Lower leg skin (tissue), 4 donors: ENCODE data around the gene ELF4. TPM values are rescaled to one million over a fixed set of nuclear protein-coding genes. Genes with fewer than 3 reads are reported as not detected.

Experiments used
- DNase-seq, 2 donors: peaks; one replicate each; pipeline ENCODE4 v3.0.0-alpha.2; 2019; ENCODE audit warnings: low spot score in 2 of 2
- H3K4me3 ChIP-seq: fragments of 200-600 bp; sonication (generic); 2 replicates; pipeline ENCODE4 v1.5.1; 2017; ENCODE audit warnings: mild to moderate bottlenecking, low read depth; ENCODE audit not compliant: poor library complexity, severe bottlenecking
- CTCF ChIP-seq, 3 donors: fragments of 450-650 bp; IDR thresholded peaks; one replicate each; pipeline ENCODE4 v1.5.1; 2016; ENCODE audit warnings: antibody characterized with exemption in 3 of 3, mild to moderate bottlenecking in 3 of 3, moderate library complexity in 2 of 3
- POLR2A ChIP-seq, 2 donors: fragments of 450-650 bp; IDR thresholded peaks; one replicate each; pipeline ENCODE4 v1.6.1; 2016 to 2017; ENCODE audit warnings: antibody characterized with exemption in 2 of 2, mild to moderate bottlenecking in 1 of 2, moderate library complexity in 1 of 2
- WGBS, 2 donors: methylation state at CpG; one replicate each; pipeline ENCODE4 v1.1.5; 2018; 5-methylcytosine and 5-hydroxymethylcytosine counted together
- intact Hi-C: fragments of 100-400 bp; cut with DNase I; formaldehyde crosslinking; loops from one replicate; pipeline ENCODE4 v1.15.0; 2023; ENCODE audit warnings: low total_unique reads
- total RNA-seq, 4 donors: library from RNA; depleted of rRNA; stranded (reverse); fragments of >200 nt; gene quantifications; one replicate each; pipeline ENCODE4 v1.1.0, GENCODE V29; 2016

The ELF4 gene
- total RNA-seq = 10 to 100 TPM; 10.8 to 19.1 (median 16.4) TPM

- TF ChIP-seq POLR2A (IDR thresholded peaks at IDR 0.05) (no peak), CTCF (IDR thresholded peaks at IDR 0.05) (no peak)
- no peak for DNase-seq
- intact Hi-C loops = no loop called here
- WGBS, 2 donors = 2 to 43% methylated on average over 11 to 55 of the region's 123 CpGs
- H3K4me3 ChIP-seq = peak within 1 kb of the TSS; percentile 69
Measured at GRCh38 chrX:130110379-130111219, at the start of gene ELF4. Gene ELF4, minus strand, starts transcription at chrX:130110497. Its CDS starts 29,167 bp downstream, at chrX:130081330.

- WGBS, 2 donors = 77 to 92% methylated on average over 4 of the region's 4 CpGs
- intact Hi-C loops = no loop called here
- TF ChIP-seq CTCF (IDR thresholded peaks at IDR 0.05) (no peak), POLR2A (IDR thresholded peaks at IDR 0.05) (no peak)
- no peak overlapping the region for H3K4me3 ChIP-seq
- no peak for DNase-seq
Measured at GRCh38 chrX:130159776-130160175, 49.5 kb upstream of the ELF4 start.

- WGBS, 2 donors = 68 to 69% methylated on average over 2 of the region's 2 CpGs
Measured at GRCh38 chrX:130158311-130158710, 48.0 kb upstream of the ELF4 start.

DNA sequence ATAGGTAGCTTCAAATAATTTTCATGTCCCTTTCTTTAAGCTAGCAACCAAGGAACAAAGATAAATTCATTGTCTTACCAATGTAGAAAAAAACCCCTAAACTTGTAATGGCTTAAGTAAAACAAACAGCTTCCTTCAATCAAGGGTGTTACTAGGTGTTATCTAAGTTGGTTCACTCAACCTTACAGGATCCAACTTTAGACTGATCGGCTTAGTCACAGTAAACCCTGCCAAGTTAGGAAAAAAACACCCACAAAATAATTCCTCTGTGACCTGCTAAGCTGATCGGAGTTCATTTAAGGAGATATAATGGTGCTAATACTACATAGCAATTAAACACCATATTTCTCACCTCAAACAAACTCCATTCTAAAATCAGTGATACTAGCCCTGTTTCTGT lies 45.3 kb upstream of the ELF4 start:
- TF ChIP-seq CTCF (IDR thresholded peaks at IDR 0.05) (no peak), POLR2A (IDR thresholded peaks at IDR 0.05) (no peak)
- H3K4me3 ChIP-seq = no peak overlapping the region
- DNase-seq = no peak
- 43 to 60% methylated on average over 2 of the region's 2 CpGs for WGBS, 2 donors
- intact Hi-C loops = no loop called here

More at GRCh38 chrX:130158311-130158710, 48.0 kb upstream of the ELF4 start:
- DNase-seq = no peak
- H3K4me3 ChIP-seq = no peak overlapping the region
- intact Hi-C loops = no loop called here
- TF ChIP-seq CTCF (IDR thresholded peaks at IDR 0.05) (no peak), POLR2A (IDR thresholded peaks at IDR 0.05) (no peak)

DNA sequence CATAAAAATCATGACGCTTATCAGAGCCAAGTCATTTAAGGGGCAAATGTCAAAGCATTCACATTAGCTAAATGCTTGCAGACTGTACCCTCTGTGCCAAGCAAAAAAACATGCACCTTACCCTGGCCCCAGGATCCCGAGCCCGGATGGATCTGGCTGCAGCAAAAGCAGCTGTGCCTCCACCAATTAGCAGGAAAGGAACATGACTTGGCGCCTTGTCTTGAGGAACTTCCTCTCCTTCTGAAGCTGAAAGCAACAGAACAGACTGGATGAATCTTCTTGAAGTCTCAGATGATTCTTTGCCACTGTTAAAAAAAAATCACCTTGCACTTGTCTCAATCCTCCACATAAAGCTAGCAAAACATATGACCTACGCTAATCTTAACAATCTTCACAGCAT lies 37.3 kb upstream of the ELF4 start:
- no peak overlapping the region for H3K4me3 ChIP-seq
- DNase-seq = no peak
- WGBS, 2 donors = 79 to 80% methylated on average over 5 of the region's 5 CpGs
- intact Hi-C loops = no loop called here
- TF ChIP-seq CTCF (IDR thresholded peaks at IDR 0.05) (no peak), POLR2A (IDR thresholded peaks at IDR 0.05) (no peak)
